NCI-H446 (cell line): Measurements from ENCODE around the gene CACNA2D3.
A peak's percentile ranks its signal among the peaks of the same experiment; 100 is the strongest.

Experiments used
- DNase-seq, 2 experiments: peaks; one replicate each; lab custom pipeline; 2025; lab: John Stamatoyannopoulos, UW

CACNA2D3 gene

DNA sequence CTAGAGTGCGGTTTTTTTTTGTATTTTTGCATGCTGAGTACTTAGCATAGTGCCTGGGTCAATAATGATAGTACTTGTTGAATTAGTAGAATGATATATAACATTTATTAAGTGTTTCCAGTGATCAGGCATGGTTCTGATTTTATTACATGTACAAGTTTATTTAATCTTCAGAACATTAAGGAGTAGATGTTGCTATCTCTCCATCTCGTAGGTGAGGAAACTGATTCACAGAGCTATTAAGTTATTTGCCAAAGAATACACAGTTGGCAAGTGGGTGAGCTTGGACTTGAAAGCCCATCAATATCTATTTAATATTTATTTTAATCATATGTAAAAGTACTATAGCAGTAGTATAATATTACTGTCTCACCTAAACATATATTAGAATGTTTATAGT, 219.5 kb downstream of the CACNA2D3 start:
- no peak for DNase-seq

- no peak for DNase-seq
These were observed 220.3 kb downstream of the CACNA2D3 start for GRCh38 chr3:54342676-54343075.

DNA sequence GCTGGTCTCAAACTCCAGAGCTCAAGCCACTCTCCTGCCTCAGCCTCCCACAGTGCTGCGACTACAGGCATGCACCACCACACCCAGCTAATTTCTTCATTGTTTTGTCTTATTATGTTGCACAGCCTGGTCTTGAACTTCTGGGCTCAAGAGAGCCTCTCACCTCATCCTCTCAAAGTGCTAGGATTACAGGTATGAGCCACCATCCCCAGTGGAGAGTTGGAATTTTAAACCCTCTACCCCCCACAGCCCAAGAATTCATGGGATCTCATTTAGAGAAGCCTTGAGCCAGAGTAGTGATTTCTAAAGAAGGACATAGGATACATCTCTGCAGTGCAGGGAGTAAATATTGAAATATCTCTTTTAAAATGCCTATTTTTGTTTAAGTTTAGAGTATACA, 221.1 kb downstream of the CACNA2D3 start:
- DNase-seq = no peak

DNA sequence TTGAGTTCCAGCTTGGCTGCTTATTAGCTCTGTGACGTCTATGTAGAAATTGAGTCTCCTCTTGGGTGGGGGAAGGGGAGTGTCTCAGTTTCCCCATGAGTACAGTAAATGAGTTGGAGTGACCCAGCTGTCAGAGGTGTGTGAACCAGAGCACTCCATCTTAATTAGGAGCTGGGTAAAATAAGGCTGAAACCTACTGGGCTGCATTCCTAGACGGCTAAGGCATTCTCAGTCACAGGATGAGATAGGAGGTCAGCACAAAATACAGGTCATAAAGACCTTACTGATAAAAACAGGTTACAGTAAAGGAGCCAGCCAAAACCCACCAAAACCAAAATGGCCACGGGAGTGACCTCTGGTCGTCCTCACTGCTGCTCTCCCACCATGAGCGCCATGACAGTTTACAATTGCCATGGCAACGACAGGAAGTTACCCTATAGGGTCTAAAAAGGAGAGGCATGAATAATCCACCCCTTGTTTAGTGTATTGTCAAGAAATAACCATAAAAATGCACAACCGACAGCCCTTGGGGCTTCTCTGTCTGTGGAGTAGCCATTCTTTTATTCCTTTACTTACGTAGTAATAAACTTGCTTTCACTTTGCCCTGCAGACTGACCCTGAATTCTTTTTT, 222.4 kb downstream of the CACNA2D3 start:
- no peak for DNase-seq

GRCh38 chr3:54345847-54346375, 223.6 kb downstream of the CACNA2D3 start:
- no peak for DNase-seq

GRCh38 chr3:54347060-54347459, 224.7 kb downstream of the CACNA2D3 start:
- DNase-seq = no peak

GRCh38 chr3:54347933-54348332, 225.6 kb downstream of the CACNA2D3 start:
- DNase-seq = no peak

DNA sequence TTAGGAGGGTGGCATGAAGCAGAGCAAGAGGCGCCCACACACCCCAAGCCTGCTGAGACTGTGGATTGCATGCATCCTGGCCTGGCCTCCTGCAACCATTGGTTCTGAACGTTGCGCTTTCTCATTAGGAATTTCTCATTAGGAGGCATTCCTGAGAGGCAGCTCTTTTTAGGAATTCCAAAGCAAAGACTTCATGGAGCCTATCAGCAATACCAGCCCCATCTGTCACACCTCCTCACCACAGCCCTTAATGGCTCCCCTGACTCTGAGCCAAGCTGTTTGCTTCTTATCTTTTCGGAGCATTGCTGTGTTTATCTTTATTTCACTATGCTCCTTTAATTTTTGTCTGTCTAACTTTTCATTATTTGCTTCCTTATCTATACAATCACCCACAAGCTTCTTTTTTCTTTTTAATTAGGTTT, 226.9 kb downstream of the CACNA2D3 start:
- no peak for DNase-seq

DNA sequence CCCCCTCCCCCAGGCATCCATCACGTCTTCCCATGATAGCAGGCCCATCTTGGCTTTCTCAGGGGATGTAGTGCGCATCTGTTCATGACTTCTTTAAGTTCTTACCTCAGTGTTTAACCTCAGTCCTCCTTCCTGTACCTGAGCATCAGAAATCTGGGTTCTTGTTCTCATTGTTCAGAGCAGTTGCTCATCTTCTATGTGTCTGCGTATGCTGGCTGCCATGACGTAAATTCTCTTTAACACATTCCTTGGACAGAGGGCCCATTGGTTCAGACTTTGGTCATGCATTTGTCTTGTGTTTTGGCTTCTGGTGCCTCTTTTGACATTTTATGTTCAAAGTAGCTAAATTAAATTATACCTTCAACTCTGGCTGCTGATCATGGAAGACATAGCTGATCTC, 227.3 kb downstream of the CACNA2D3 start:
- DNase-seq = no peak

DNA sequence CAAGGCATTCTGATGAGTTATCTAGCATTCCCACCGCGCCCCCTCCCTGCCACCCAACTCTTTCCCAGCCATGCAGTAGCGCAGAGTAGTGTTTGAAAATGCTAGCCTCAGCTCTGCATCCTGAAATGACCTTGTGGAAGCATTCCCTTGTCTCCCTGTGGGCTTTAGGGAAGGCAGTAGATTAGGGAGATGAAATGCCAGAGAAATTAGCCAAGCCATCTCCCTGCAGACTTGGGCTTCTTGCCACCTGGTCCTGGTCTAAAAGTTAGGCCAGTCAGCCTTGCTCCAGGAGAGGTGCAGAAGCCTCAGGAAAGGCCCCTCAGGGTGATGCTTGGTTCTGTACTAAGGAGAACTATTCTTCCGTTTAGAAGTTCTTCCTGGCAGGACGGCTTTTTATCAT, 231.2 kb downstream of the CACNA2D3 start:
- DNase-seq = no peak

DNA sequence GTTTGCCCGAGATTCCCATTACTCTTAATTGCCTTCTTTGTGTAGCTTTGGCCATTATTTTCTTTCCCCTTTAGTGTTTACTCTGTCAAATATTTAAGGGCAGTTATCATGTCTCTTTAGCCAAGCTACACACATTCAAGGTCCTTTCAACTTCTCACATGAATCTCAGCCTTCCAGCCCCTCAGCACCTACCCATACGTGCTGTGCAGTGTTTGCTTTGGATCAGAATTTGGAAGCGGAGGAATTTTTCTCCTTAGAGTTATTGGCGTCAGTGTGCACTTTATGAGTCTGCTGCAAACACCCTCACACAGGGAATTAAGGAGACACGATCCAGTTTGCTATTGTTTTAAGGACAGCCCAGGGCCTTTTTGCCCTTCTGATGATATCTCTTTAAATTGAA, 231.6 kb downstream of the CACNA2D3 start:
- DNase-seq = no peak

- DNase-seq = no peak
These were observed 233.4 kb downstream of the CACNA2D3 start for GRCh38 chr3:54355800-54356199.

- peak; percentile 15 to 59 for DNase-seq
These were observed 234.1 kb downstream of the CACNA2D3 start for GRCh38 chr3:54356261-54357045.

DNA sequence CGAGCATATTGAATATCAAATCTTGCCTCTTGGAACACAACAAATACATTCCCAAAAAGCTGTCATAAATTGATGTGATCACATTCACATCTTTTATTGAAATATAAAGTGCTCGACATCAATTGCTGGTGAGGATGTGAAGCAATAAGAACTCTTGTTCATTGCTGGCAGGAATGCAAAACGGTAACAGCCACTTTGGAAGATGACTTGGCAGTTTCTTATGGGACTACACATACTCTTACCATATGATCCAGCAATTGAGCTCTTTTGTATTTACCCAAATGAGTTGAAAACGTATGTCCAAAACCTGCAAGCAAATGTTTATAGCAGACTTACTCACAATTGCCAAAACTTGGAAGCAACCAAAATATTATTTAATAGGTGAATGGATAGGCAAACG, 234.9 kb downstream of the CACNA2D3 start:
- DNase-seq = peak in 1 of 2 experiments; percentile 21

DNA sequence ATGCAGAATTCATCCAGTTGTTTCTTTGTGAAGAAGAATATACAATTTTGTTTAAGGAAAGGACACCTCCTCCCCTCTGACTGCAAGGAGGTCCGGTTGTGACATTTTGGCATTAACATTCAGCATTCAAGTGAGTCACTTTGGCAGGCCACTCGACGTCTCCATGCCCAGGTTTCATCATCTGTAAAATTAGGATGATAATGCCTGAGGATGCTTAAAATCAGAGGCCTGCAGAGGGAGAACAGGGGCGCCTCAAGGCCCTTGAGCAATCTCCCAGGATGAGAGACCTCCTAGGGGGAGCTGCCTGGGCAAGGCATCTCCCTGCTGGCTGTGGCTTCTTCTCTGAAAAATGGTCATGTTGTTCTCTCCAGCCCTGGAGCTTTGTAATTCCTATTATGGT, 236.0 kb downstream of the CACNA2D3 start:
- peak in 1 of 2 experiments; percentile 15 for DNase-seq

GRCh38 chr3:54358969-54359694, 236.8 kb downstream of the CACNA2D3 start:
- peak; percentile 23 to 74 for DNase-seq

- no peak for DNase-seq
These were observed 238.0 kb downstream of the CACNA2D3 start for GRCh38 chr3:54360320-54360719.

- no peak for DNase-seq
These were observed 239.5 kb downstream of the CACNA2D3 start for GRCh38 chr3:54361746-54362283.

DNA sequence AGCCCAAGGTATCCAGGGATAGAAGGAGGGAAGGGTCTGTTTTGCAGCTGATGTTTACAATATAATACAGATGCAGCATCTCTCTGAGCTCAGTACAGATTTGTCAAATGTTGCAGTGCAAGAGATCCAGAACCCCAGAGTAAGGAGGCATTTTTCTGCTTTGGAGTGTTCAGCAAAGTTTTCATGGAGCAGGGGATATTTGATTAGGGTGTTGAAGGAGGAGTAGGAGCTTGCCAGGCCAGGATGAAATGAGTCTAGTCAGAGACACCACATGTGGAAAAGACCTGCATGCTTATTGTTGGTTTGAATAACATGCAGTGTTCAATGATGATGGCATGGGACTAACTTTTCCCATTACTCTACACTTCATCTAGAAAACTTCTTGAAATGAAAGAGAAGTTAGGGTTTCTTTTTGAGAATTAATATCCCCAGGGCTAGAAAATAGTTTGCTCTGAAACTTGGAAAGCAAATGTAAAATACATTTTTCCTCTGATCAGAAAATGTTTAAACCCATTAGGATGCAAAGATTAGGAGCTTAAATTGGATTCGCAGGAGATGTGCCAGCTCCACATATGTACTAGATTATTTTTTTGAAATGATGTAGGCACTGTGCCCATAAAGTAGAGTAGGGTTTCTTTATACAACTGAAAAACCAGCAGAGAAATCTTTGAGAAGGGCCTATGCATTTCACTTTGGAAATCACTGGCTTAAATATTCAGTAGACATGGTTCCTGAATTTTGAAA, 243.8 kb downstream of the CACNA2D3 start:
- DNase-seq = no peak

- DNase-seq = no peak
These were observed 244.5 kb downstream of the CACNA2D3 start for GRCh38 chr3:54366839-54367238.

DNA sequence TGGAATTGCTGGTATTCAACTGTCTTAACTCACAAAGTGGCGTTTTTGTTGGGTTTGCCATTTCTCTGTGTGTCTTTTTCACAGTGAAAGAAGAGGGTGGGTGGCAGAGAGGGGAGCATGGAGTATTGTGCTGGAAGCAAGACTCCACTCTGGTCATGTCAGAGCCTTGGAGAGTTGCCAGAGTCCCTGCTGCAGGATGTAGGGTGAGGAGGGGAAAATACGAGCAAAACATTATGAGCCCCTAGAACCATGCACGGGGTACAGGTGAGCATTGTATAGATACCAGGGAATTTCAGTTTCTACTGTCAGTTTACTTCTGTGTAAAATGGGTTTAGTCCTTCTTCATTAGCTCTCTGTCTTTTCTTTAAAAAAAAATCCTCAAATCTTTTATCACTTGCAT, 249.9 kb downstream of the CACNA2D3 start:
- no peak for DNase-seq
